EL (cell line): ENCODE measurements around the gene SLC66A1.

ENCODE experiments used
- DNase-seq: peaks from one replicate; pipeline ENCODE4 v3.0.0-alpha.2; 2016

SLC66A1 gene

GRCh38 chr1:19326748-19327065 lies 14.6 kb downstream of the SLC66A1 start:
- DNase-seq = no peak

- no peak for DNase-seq
Measured at GRCh38 chr1:19327301-19327700, 15.2 kb downstream of the SLC66A1 start.

GRCh38 chr1:19327736-19328135 lies 15.6 kb downstream of the SLC66A1 start:
- DNase-seq = no peak

- DNase-seq = no peak
Measured at GRCh38 chr1:19328486-19328885, 16.4 kb downstream of the SLC66A1 start.

GRCh38 chr1:19329188-19329587 lies 17.1 kb downstream of the SLC66A1 start:
- DNase-seq = no peak

- no peak for DNase-seq
Measured at GRCh38 chr1:19329611-19330010, 17.5 kb downstream of the SLC66A1 start.

GRCh38 chr1:19330449-19331135 lies 18.5 kb downstream of the SLC66A1 start:
- no peak for DNase-seq

- DNase-seq = no peak
Measured at GRCh38 chr1:19331262-19331878, 19.2 kb downstream of the SLC66A1 start.

- DNase-seq = no peak
Measured at GRCh38 chr1:19332832-19333231, 20.7 kb downstream of the SLC66A1 start.

- peak; percentile 42 for DNase-seq
Measured at GRCh38 chr1:19333587-19334354, 21.6 kb downstream of the SLC66A1 start.

GRCh38 chr1:19336543-19336942 lies 24.4 kb downstream of the SLC66A1 start:
- peak; percentile 32 for DNase-seq

- no peak for DNase-seq
Measured at GRCh38 chr1:19337289-19337688, 25.2 kb downstream of the SLC66A1 start.

- DNase-seq = no peak
Measured at GRCh38 chr1:19338323-19338762, 26.2 kb downstream of the SLC66A1 start.

GRCh38 chr1:19339214-19339861 lies 27.2 kb downstream of the SLC66A1 start:
- DNase-seq = no peak

GRCh38 chr1:19340387-19340937 lies 28.3 kb downstream of the SLC66A1 start:
- no peak for DNase-seq

GRCh38 chr1:19341201-19342061 lies 29.3 kb downstream of the SLC66A1 start:
- DNase-seq = peak; percentile 67

GRCh38 chr1:19342062-19342750 lies 30.1 kb downstream of the SLC66A1 start:
- DNase-seq = no peak

- no peak for DNase-seq
Measured at GRCh38 chr1:19342894-19343616, 30.9 kb downstream of the SLC66A1 start.

GRCh38 chr1:19343617-19344350 lies 31.7 kb downstream of the SLC66A1 start:
- DNase-seq = no peak

- peak; percentile 31 for DNase-seq
Measured at GRCh38 chr1:19344372-19344810, 32.3 kb downstream of the SLC66A1 start.
